Muscle of leg (tissue), 16 donors: ENCODE data around the gene RPP30. TPM values are rescaled to one million over a fixed set of nuclear protein-coding genes. Genes with fewer than 3 reads are reported as not detected.

Experiments used
- DNase-seq: peaks from one replicate; pipeline ENCODE4 v3.0.0; 2013
- H3K27ac ChIP-seq: one replicate; pipeline ENCODE4 v1.5.1; 2013; ENCODE audit warnings: mild to moderate bottlenecking, low read length, control low read depth
- H3K27me3 ChIP-seq: one replicate; pipeline ENCODE4 v1.6.1; 2013; ENCODE audit warnings: low read length; ENCODE audit not compliant: control insufficient read depth, insufficient read depth
- H3K36me3 ChIP-seq: one replicate; pipeline ENCODE4 v1.6.1; 2013; ENCODE audit warnings: low read length; ENCODE audit not compliant: control insufficient read depth, insufficient read depth
- H3K4me1 ChIP-seq: one replicate; pipeline ENCODE4 v1.6.1; 2013; ENCODE audit warnings: low read length; ENCODE audit not compliant: control insufficient read depth, insufficient read depth
- H3K4me3 ChIP-seq: one replicate; pipeline ENCODE4 v1.5.1; 2013; ENCODE audit warnings: low read length, control low read depth
- H3K9me3 ChIP-seq: replicated peaks from 2 replicates; pipeline ENCODE4 v1.6.1; 2013; ENCODE audit warnings: low read depth, low read length; ENCODE audit not compliant: control insufficient read depth
- WGBS: methylation state at CpG from one replicate; pipeline ENCODE4 v1.1.5; 2013; ENCODE audit warnings: missing lambda C conversion rate; ENCODE audit not compliant: insufficient coverage; 5-methylcytosine and 5-hydroxymethylcytosine counted together
- long read RNA-seq, 11 donors: transcript quantifications; one replicate each; lab custom pipeline, GENCODE V29; 2026
- polyA plus RNA-seq, 8 donors: library from polyadenylated mRNA; unstranded; fragments of 120-200 nt; gene quantifications; one replicate each; pipeline versions ENCODE4 v1.2.1 to v1.2.3, GENCODE V29; 2013; ENCODE audit warnings: inconsistent platforms in 1 of 8, low replicate concordance in 1 of 8; ENCODE audit not compliant: insufficient read length in 8 of 8, insufficient read depth in 1 of 8
- total RNA-seq: library from RNA; stranded (reverse); fragments of 120-200 nt; gene quantifications from one replicate; pipeline ENCODE4 v1.2.4, GENCODE V29; 2013

The RPP30 gene
- total RNA-seq (43.3 TPM), polyA plus RNA-seq (10 to 100 TPM; 30.3 to 40.8 (median 32.7) TPM)
- long read RNA-seq, donor 1, partial matches to known transcripts = 0 of 2 reads
- long read RNA-seq, donor 1, other reads (novel, unspliced or antisense) = 0 of 2 reads
- long read RNA-seq, donor 2, partial matches to known transcripts = 0 of 3 reads
- long read RNA-seq, donor 2, other reads (novel, unspliced or antisense) = 0 of 3 reads
- long read RNA-seq, donor 3, transcript RPP30-202 (11 exons, 2,589 nt) = major isoform, 5 of 5 reads
- long read RNA-seq, donor 3, partial matches to known transcripts = 0 of 5 reads
- long read RNA-seq, donor 3, other reads (novel, unspliced or antisense) = 0 of 5 reads
- long read RNA-seq, donor 4, partial matches to known transcripts = 0 of 5 reads
- long read RNA-seq, donor 4, other reads (novel, unspliced or antisense) = 0 of 5 reads
- long read RNA-seq, donor 5, transcript RPP30-202 (11 exons, 2,589 nt) = major isoform, 24 of 425 reads
- long read RNA-seq, donor 5, partial matches to known transcripts = 399 of 425 reads
- long read RNA-seq, donor 5, other reads (novel, unspliced or antisense) = 0 of 425 reads
- long read RNA-seq, donor 6, transcript RPP30-202 (11 exons, 2,589 nt) = major isoform, 18 of 20 reads
- long read RNA-seq, donor 6, partial matches to known transcripts = 0 of 20 reads
- long read RNA-seq, donor 6, other reads (novel, unspliced or antisense) = 0 of 20 reads
- long read RNA-seq, donor 7, transcript RPP30-202 (11 exons, 2,589 nt) = major isoform, 14 of 16 reads
- long read RNA-seq, donor 7, partial matches to known transcripts = 0 of 16 reads
- long read RNA-seq, donor 7, other reads (novel, unspliced or antisense) = 0 of 16 reads
- long read RNA-seq, donor 8, transcript RPP30-202 (11 exons, 2,589 nt) = major isoform, 10 of 11 reads
- long read RNA-seq, donor 8, partial matches to known transcripts = 0 of 11 reads
- long read RNA-seq, donor 8, other reads (novel, unspliced or antisense) = 0 of 11 reads
- long read RNA-seq, donor 9, transcript RPP30-202 (11 exons, 2,589 nt) = major isoform, 10 of 10 reads
- long read RNA-seq, donor 9, partial matches to known transcripts = 0 of 10 reads
- long read RNA-seq, donor 9, other reads (novel, unspliced or antisense) = 0 of 10 reads
- long read RNA-seq, donor 10, transcript RPP30-202 (11 exons, 2,589 nt) = major isoform, 15 of 17 reads
- long read RNA-seq, donor 10, partial matches to known transcripts = 0 of 17 reads
- long read RNA-seq, donor 10, other reads (novel, unspliced or antisense) = 0 of 17 reads
- long read RNA-seq, donor 11, transcript RPP30-202 (11 exons, 2,589 nt) = major isoform, 9 of 9 reads
- long read RNA-seq, donor 11, partial matches to known transcripts = 0 of 9 reads
- long read RNA-seq, donor 11, other reads (novel, unspliced or antisense) = 0 of 9 reads

GRCh38 chr10:90871766-90872647 is at the start of gene RPP30:
RPP30 (plus strand) TSS chr10:90871974; CDS start chr10:90871987, 13 bp downstream.
- WGBS = under 1% methylated on average over 37 of the region's 43 CpGs
- peak; percentile 91 for DNase-seq
- Histone ChIP-seq H3K27me3 (no peaks in the 10 kb centered on the region), H3K27ac (peak within 1 kb of the TSS; percentile 59), H3K4me3 (peak within 1 kb of the TSS; percentile 70), H3K9me3 (peaks cover 6% of the 10 kb centered on the region), H3K4me1 (peaks cover 5% of the 10 kb centered on the region), H3K36me3 (peaks cover 10% of the 10 kb centered on the region)

GRCh38 chr10:90822508-90822907 is 49.3 kb upstream of the RPP30 start:
- Histone ChIP-seq H3K4me3 (no peak overlapping the region), H3K4me1 (no peaks in the 10 kb centered on the region), H3K27ac (no peak overlapping the region), H3K36me3 (no peaks in the 10 kb centered on the region), H3K27me3 (no peaks in the 10 kb centered on the region), H3K9me3 (peaks cover 15% of the 10 kb centered on the region)
- no peak for DNase-seq
- 88% methylated on average over 1 of the region's 1 CpG for WGBS

- no peaks in the 10 kb centered on the region for H3K27me3 ChIP-seq
- 88% methylated on average over 16 of the region's 17 CpGs for WGBS
- no peaks in the 10 kb centered on the region for H3K9me3 ChIP-seq
- DNase-seq = no peak
- no peak overlapping the region for H3K4me3 ChIP-seq
- H3K27ac ChIP-seq = no peak overlapping the region
- no peaks in the 10 kb centered on the region for H3K4me1 ChIP-seq
- H3K36me3 ChIP-seq = no peaks in the 10 kb centered on the region
These were observed 39.7 kb upstream of the RPP30 start for GRCh38 chr10:90832111-90832510.

- Histone ChIP-seq H3K27me3 (no peaks in the 10 kb centered on the region), H3K9me3 (no peaks in the 10 kb centered on the region), H3K4me1 (no peaks in the 10 kb centered on the region), H3K36me3 (no peaks in the 10 kb centered on the region), H3K4me3 (no peak overlapping the region), H3K27ac (no peak overlapping the region)
- WGBS = no CpG with 5 or more reads among the region's 3 CpGs
- no peak for DNase-seq
These were observed 37.4 kb upstream of the RPP30 start for GRCh38 chr10:90834326-90834725.

GRCh38 chr10:90837486-90837885 is 34.3 kb upstream of the RPP30 start:
- WGBS = 100% methylated on average over 1 of the region's 1 CpG
- Histone ChIP-seq H3K27me3 (no peaks in the 10 kb centered on the region), H3K36me3 (no peaks in the 10 kb centered on the region), H3K9me3 (no peaks in the 10 kb centered on the region), H3K27ac (no peak overlapping the region), H3K4me3 (no peak overlapping the region), H3K4me1 (no peaks in the 10 kb centered on the region)
- DNase-seq = no peak

GRCh38 chr10:90842725-90843124 is 29.0 kb upstream of the RPP30 start:
- H3K4me3 ChIP-seq = no peak overlapping the region
- H3K9me3 ChIP-seq = no peaks in the 10 kb centered on the region
- H3K27me3 ChIP-seq = no peaks in the 10 kb centered on the region
- 70% methylated on average over 1 of the region's 1 CpG for WGBS
- no peak overlapping the region for H3K27ac ChIP-seq
- no peaks in the 10 kb centered on the region for H3K4me1 ChIP-seq
- H3K36me3 ChIP-seq = no peaks in the 10 kb centered on the region
- no peak for DNase-seq

GRCh38 chr10:90845726-90846125 is 26.0 kb upstream of the RPP30 start:
- no peaks in the 10 kb centered on the region for H3K4me1 ChIP-seq
- H3K27ac ChIP-seq = no peak overlapping the region
- DNase-seq = no peak
- H3K36me3 ChIP-seq = no peaks in the 10 kb centered on the region
- 76% methylated on average over 3 of the region's 3 CpGs for WGBS
- H3K4me3 ChIP-seq = no peak overlapping the region
- H3K9me3 ChIP-seq = peaks cover 3% of the 10 kb centered on the region
- no peaks in the 10 kb centered on the region for H3K27me3 ChIP-seq

- WGBS = no CpG with 5 or more reads among the region's 1 CpG
- H3K9me3 ChIP-seq = peaks cover 7% of the 10 kb centered on the region
- H3K4me3 ChIP-seq = no peak overlapping the region
- no peaks in the 10 kb centered on the region for H3K27me3 ChIP-seq
- no peak for DNase-seq
- no peaks in the 10 kb centered on the region for H3K36me3 ChIP-seq
- H3K4me1 ChIP-seq = no peaks in the 10 kb centered on the region
- no peak overlapping the region for H3K27ac ChIP-seq
These were observed 25.0 kb upstream of the RPP30 start for GRCh38 chr10:90846746-90847145.

- H3K27me3 ChIP-seq = no peaks in the 10 kb centered on the region
- DNase-seq = peak; percentile 30
- H3K36me3 ChIP-seq = no peaks in the 10 kb centered on the region
- H3K4me3 ChIP-seq = no peak overlapping the region
- no peak overlapping the region for H3K27ac ChIP-seq
- 20% methylated on average over 1 of the region's 1 CpG for WGBS
- peaks cover 7% of the 10 kb centered on the region for H3K9me3 ChIP-seq
- H3K4me1 ChIP-seq = no peaks in the 10 kb centered on the region
These were observed 24.3 kb upstream of the RPP30 start for GRCh38 chr10:90847436-90847835.
